Esophagus mucosa (tissue), 1 donor: Measurements from ENCODE around the gene TBCB. TPM values are rescaled to one million over a fixed set of nuclear protein-coding genes. Genes with fewer than 3 reads are reported as not detected.
A peak's percentile ranks its signal among the peaks of the same experiment; 100 is the strongest.
"Not testable (repeated sequence)": the region's sequence is repeated elsewhere in the genome, so short reads cannot be mapped to it uniquely, and the experiment has no call there.

Source experiments
- ATAC-seq: fragments of 200-7000 bp; cut with Tn5 transposase; one replicate; pipeline ENCODE4 v1.9.1; 2020
- total RNA-seq: library from RNA; stranded (reverse); gene quantifications from one replicate; pipeline ENCODE4 v1.2.4, GENCODE V29; 2023
- donor health status: DM: yes; HTN: yes; CAD: no.

TBCB gene
- total RNA-seq, 1 donor from 2014 or later = 81.5 TPM

- ATAC-seq = peak; percentile 81
These were observed 13.5 kb upstream of the TBCB start for GRCh38 chr19:36101550-36102327.

- no peak for ATAC-seq
These were observed 12.1 kb upstream of the TBCB start for GRCh38 chr19:36103040-36103626.

- peak; percentile 42 for ATAC-seq
These were observed 11.3 kb upstream of the TBCB start for GRCh38 chr19:36103842-36104552.

DNA sequence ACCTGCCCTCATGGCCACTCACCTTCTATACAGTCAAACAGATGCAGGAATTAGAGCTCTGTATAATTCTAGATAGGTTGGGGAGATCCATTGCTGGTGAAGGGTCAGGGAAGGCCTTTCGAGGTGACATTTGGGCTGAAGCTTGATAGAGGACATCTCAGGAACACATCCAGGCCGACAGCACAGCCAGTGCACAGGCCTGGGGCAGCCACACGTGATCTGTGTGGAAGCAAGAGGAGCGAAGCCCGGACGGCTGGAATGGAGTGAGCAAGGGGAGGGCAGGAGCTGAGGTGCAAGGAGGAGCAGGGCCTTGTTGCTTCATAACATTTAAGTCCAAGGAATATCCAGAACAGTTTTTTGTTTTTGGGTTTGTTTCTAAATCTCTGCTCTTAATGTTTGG is 8.8 kb upstream of the TBCB start:
- no peak for ATAC-seq

GRCh38 chr19:36106991-36107390 is 8.3 kb upstream of the TBCB start:
- no peak for ATAC-seq

- no peak for ATAC-seq
These were observed 6.6 kb upstream of the TBCB start for GRCh38 chr19:36108684-36109083.

DNA sequence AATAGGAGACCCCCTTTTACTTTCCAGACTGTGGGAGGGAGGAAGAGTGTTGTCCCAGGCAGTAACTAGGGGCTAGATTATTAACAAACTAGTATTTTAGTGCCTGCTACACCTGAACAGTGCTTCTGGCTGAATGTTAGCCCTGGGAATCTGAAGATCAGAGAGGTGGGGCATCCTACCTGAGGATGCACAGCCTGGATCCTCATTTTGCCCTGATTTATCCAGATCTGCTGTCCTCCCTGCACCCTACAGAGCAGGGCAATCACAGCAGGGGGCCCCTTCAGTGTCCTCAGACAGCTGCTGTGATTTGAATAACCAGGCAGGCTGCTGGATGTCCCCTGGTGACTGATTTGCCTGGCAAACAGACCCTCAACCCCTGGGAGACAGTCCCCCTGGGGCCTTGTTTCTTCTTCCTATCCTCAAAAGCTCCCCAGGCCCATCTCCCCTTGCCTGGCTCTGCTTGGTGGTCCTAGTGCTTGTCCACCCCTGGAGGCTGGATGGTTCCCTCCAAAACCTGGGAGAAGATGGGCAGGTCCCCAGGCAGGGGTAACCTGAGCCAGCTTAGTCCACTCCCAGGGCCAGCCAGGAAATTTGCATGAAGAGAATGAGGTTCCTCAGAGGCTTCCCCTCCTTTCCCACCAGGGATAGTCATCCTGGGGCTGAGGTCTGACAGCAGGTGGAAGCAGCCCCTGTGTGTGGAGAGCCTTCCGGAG is 4.6 kb upstream of the TBCB start, which contains the start of gene OVOL3:
OVOL3 (plus strand) TSS at position 657 of the 713 bp plus-strand sequence. CDS start 60 bp downstream, outside the sequence.
- ATAC-seq = no peak

GRCh38 chr19:36111200-36111539 is 4.1 kb upstream of the TBCB start:
- ATAC-seq = no peak

GRCh38 chr19:36112678-36113077 is 2.6 kb upstream of the TBCB start:
- no peak for ATAC-seq

DNA sequence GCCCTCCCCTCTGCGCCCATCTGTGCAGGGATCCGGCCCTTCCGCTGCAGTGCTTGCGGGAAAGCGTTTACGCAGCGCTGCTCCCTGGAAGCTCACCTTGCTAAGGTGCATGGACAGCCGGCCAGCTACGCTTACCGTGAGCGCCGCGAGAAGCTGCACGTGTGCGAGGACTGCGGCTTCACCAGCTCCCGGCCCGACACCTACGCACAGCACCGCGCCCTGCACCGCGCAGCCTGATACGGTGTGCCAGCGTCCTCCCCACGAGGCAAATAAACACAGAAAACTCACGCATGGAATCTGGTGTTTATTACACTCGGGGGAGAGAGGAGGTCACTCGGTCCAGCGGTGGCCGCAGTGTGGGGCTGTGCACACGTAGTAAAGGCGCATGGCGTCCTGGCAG is 1.8 kb upstream of the TBCB start:
- ATAC-seq = no peak

DNA sequence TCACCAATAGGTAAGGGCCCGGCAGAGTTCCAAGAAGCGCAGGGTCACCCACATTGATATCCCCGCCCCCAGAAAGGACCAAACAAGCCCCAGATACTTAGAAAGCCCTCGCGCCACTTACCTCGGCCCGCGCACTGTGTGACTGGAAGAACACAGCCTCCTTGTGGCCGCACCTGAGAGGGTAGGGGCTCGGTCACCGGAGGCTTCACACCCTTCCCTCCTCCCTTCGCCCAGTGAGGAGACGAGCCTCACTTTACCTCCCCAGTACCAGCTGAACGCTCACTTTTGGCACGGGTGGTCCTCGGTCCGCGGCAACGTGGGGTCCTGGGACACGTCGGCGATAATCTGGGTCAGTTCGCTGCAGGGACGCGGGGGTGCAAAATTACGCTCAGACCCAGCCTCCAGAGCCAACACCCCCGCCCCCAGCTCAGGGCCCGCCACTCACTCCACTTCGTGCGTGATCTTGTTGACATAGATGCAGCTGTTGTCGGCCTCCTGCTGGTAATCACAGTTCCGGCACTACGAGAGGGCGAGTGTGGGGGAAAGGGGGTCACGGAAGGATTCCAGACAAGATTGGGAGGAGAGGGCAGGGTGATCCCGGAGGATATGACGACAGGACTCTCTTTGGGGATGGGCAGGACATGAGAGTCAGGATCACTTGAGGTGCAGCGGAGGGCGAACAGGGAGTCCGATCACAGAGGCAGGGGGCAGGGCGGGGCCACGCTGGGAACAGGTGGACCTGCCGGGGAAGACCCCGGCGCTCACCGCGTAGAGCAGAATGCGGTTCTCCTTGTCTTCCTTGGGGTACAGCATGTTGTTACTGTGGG is 1.2 kb upstream of the TBCB start:
- ATAC-seq = peak; percentile 10

- ATAC-seq = peak; percentile 94
These were observed 381 bp upstream of the TBCB start, which contains the start of gene POLR2I for GRCh38 chr19:36114721-36115452. Gene POLR2I, minus strand, starts transcription at chr19:36114875. Its CDS starts 19 bp downstream, at chr19:36114856.

GRCh38 chr19:36116344-36116637 is 1.0 kb downstream of the TBCB start:
- no peak for ATAC-seq

GRCh38 chr19:36120092-36120983 is 5.1 kb downstream of the TBCB start:
- ATAC-seq = no peak

DNA sequence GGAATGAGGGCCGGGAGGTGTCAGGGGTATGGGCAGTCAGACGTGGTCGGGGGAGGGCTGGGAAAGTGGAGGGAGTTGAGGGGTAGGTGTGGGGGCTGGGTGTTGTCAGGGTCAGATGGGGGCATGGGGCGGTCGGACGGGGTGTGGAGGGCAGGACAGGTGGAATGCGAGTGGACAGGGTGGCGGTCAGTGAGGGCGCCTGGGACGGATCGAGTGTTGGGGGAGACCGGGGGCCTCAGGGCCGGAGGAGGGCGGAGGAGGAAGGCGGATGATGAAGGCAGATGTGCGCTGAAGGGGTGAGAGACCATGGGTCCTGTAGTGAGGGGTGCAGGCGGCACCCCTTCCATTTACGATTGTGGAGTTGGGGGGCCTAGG is 5.7 kb downstream of the TBCB start:
- ATAC-seq = no peak

DNA sequence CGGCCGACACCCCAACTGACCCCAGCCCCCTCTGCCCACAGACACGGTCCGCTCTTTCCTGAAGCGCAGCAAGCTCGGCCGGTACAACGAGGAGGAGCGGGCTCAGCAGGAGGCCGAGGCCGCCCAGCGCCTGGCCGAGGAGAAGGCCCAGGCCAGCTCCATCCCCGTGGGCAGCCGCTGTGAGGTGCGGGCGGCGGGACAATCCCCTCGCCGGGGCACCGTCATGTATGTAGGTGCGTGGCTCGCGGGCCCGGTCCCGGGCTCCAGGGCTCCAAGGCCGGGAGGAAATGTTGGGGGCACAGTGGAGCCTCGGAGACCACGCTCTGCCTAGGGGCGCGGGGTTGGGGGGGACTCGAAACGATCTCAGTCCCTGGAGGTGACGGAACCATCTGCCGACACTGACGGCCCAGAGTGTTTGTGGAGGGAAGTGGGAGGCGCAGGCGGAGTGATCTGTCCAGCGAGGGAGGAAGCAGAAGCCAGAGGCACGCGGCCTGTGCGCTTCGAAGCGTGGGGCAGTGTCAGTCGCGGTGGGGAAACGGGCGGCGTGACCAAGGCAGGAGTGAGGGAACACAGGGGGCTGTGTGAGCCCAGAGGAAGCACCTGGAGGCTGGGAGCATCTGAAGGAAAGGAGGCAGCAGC is 6.3 kb downstream of the TBCB start:
- no peak for ATAC-seq

GRCh38 chr19:36125557-36125956 is 10.3 kb downstream of the TBCB start:
- no peak for ATAC-seq

GRCh38 chr19:36128392-36128736 is 13.1 kb downstream of the TBCB start:
- peak; percentile 16 for ATAC-seq

DNA sequence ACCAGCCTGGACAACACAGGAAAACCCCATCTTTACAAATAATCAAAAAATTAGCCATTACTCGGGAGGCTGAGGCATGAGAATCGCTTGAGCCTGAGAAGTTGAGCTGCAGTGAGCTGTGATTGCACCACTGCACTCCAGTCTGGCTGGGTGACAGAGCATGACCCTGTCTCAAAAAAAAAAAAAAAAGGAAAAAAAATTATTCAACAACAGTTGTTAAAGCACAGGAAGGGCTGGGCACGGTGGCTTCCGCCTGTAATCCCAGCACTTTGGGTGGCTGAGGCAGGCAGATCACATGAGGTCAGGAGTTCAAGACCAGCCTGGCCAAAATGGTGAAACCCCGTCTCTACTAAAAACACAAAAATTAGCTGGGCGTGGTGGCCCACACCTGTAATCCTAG is 16.0 kb downstream of the TBCB start:
- not testable (repeated sequence) for ATAC-seq

- ATAC-seq = not testable (repeated sequence)
These were observed 19.6 kb downstream of the TBCB start for GRCh38 chr19:36134867-36135266.
